Activated T-cell treated with anti-CD3 and anti-CD28 coated beads, Interleukin-2, amount 50 U/mL, for 4 hours (primary cell): ENCODE results near the gene LZTS3. TPM values are rescaled to one million over a fixed set of nuclear protein-coding genes. Genes with fewer than 3 reads are reported as not detected.
"Not testable (repeated sequence)": the region's sequence is repeated elsewhere in the genome, so short reads cannot be mapped to it uniquely, and the experiment has no call there.

Experiments used
- ATAC-seq, 2 donors: fragments of 200-7000 bp; cut with Tn5 transposase; one replicate each; pipeline ENCODE4 v1.10.0; 2021
- DNase-seq: peaks from one replicate; pipeline ENCODE4 v3.0.0-alpha.2; 2020
- H3K27me3 Mint-ChIP-seq: one replicate; pipeline ENCODE4 v1.8.0; 2021; ENCODE audit warnings: low read depth, mixed read lengths
- H3K36me3 Mint-ChIP-seq: one replicate; pipeline ENCODE4 v1.8.0; 2022; ENCODE audit warnings: mixed read lengths; ENCODE audit not compliant: insufficient read depth
- H3K4me1 Mint-ChIP-seq: one replicate; pipeline ENCODE4 v1.8.0; 2021; ENCODE audit warnings: low read depth, mixed read lengths
- H3K4me3 Mint-ChIP-seq: one replicate; pipeline ENCODE4 v1.8.0; 2021; ENCODE audit warnings: mild to moderate bottlenecking, moderate library complexity, mixed read lengths
- H3K9me3 Mint-ChIP-seq: one replicate; pipeline ENCODE4 v1.8.0; 2021; ENCODE audit warnings: mixed read lengths
- total RNA-seq, 3 donors: library from RNA; stranded (reverse); gene quantifications; one replicate each; pipeline ENCODE4 v1.2.1, GENCODE V29; 2021

The LZTS3 gene
- total RNA-seq, 3 donors from 2014 or later: 0.46 to 1.1 (median 0.61) TPM

DNA sequence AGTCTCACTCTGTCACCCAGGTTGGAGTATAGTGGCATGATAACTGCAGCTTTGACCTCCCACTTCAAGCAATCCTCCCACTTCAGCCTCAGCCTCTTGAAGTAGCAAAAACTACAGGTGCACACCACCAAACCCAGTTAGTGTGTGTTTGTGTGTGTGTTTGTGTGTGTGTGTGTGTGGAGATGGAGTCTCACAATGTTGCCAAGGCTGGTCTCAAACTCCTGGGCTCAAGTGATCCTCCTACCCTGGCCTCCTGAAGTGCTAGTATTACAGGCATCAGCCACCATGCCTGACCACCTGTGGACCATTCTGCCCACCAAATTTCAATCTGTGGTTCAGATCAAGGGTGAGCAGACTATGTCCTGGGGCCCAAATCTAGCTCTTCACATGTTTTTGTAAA is 22.4 kb downstream of the LZTS3 start:
- Mint-ChIP-seq H3K4me1 (peaks cover 57% of the 10 kb centered on the region), H3K27me3 (no peaks in the 10 kb centered on the region), H3K4me3 (no peak overlapping the region), H3K36me3 (peaks cover 36% of the 10 kb centered on the region), H3K9me3 (no peaks in the 10 kb centered on the region)
- DNase-seq (no peak), ATAC-seq (no peak)

DNA sequence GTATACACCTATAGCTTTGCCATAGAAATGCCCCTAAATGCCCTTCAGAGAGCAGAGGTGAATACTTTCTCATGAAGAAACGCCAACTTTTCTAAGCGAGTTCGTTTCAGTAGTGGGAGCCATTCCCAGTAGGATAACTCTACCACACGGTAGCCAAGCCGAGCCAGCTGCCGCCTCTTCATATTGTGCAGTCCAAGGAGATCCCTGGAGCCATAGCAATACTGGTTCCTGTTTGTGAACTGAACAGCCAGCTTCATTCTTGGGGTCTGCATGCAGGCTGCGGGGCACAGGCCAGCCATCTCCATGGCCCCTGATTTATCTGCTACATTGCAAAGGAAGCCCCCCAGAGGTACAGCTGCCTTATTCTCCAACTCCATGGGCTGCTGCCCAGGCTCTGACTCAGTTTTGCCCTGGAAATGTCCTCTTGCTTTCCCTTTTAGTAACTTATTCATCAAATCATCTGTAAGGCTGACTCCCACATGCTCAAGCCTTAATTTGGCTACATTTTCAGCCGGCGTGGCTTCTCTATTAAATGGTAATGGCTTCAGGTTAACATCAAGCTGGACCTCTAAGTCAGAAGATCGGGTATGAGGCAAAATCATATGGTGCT is 26.5 kb downstream of the LZTS3 start:
- Mint-ChIP-seq H3K27me3 (no peaks in the 10 kb centered on the region), H3K9me3 (no peaks in the 10 kb centered on the region), H3K36me3 (peaks cover 33% of the 10 kb centered on the region), H3K4me3 (no peak overlapping the region), H3K4me1 (peaks cover 30% of the 10 kb centered on the region)
- no peak for DNase-seq
- ATAC-seq: no peak

DNA sequence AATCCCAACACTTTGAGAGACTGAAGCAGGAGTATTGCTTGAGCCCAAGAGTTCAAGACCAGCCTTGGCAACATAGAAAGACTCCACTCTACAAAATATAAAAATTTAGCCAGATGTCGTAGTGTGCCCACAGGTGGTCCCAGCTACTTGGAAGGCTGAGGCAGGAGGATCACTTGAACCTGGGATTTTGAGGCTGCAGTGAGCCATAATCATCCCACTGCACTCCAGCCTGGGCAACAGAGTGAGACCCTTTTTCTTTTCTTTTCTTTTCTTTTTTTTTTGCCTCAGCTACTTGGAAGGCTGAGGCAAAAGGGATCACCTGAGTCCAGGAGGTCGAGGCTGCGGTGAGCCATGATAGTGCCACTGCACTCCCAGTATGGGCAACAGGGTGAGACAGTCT is 31.6 kb downstream of the LZTS3 start:
- DNase-seq: no peak
- ATAC-seq: no peak
- Mint-ChIP-seq H3K36me3 (peaks cover 10% of the 10 kb centered on the region), H3K4me1 (peaks cover 13% of the 10 kb centered on the region), H3K27me3 (no peaks in the 10 kb centered on the region), H3K4me3 (no peak overlapping the region), H3K9me3 (no peaks in the 10 kb centered on the region)

DNA sequence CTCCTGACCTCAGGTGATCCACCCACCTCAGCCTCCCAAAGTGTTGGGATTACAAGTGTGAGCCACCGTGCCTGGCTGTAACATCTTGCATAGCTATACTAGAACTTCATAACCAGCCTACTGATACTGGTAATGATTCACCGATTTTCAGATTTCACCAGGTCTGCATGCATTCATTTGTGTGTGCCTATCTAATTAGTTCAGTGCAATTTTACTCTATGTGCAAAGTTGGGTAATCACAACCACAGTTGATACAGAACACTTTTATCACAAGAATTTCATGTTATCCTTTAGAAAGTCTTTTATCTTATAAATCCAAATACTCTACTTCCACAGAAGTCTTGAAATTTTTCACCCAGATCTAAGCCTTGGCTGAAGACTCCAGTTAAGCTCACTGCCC is 35.9 kb downstream of the LZTS3 start:
- DNase-seq (no peak), ATAC-seq (no peak)
- no peaks in the 10 kb centered on the region for H3K9me3 Mint-ChIP-seq

DNA sequence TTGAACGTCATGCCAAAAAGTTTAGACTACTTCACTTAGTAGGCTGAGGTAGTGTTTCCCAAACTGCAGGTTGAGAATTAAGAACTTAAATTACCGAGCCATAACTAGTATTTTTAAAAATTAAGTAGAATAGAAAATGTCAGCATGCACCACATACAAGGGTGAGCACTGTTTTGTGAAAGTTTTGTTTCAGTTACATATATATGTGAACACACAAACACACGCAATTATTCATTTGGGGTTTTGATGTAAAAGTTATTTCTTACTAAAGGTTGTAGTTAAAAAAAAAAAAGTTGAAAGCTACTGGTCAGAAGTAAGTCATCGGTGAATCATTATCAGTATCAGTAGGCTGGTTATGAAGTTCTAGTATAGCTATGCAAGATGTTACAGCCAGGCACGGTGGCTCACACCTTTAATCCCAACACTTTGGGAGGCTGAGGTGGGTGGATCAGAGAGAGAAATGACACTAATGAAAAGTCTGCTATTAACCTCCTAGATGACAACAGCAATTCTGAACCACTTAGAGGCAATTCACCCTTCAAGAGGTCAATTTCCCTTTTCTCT is 37.8 kb downstream of the LZTS3 start:
- Mint-ChIP-seq H3K9me3 (no peaks in the 10 kb centered on the region), H3K4me1 (peaks cover 15% of the 10 kb centered on the region), H3K36me3 (peaks cover 1% of the 10 kb centered on the region), H3K4me3 (no peak overlapping the region), H3K27me3 (no peaks in the 10 kb centered on the region)
- no peak for DNase-seq
- peak; percentile 43 to 82 for ATAC-seq

More for the DNA sequence above, 35.9 kb downstream of the LZTS3 start:
- Mint-ChIP-seq H3K4me1 (peaks cover 16% of the 10 kb centered on the region), H3K4me3 (no peak overlapping the region), H3K27me3 (no peaks in the 10 kb centered on the region), H3K36me3 (peaks cover 1% of the 10 kb centered on the region)

DNA sequence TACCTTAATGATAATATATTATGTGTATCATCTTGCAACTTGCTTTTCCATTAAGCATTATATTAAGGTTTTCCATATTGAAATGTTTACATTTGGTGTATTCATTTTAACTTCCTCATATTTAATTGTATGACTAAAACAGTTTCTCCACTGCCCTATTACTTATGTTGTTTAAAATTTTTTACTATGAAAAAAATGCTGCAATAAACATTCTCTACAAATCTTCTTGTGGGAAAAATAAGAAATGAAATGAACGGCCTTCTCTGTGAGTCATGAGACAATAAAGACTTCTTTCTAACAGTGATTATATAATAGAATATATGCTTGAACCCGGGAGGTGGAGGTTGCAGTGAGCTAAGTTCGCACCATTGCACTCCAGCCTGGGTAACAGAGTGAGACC is 39.2 kb downstream of the LZTS3 start:
- Mint-ChIP-seq H3K9me3 (no peaks in the 10 kb centered on the region), H3K36me3 (peaks cover 1% of the 10 kb centered on the region), H3K27me3 (no peaks in the 10 kb centered on the region), H3K4me1 (peaks cover 11% of the 10 kb centered on the region), H3K4me3 (no peak overlapping the region)
- DNase-seq: no peak
- ATAC-seq: no peak

DNA sequence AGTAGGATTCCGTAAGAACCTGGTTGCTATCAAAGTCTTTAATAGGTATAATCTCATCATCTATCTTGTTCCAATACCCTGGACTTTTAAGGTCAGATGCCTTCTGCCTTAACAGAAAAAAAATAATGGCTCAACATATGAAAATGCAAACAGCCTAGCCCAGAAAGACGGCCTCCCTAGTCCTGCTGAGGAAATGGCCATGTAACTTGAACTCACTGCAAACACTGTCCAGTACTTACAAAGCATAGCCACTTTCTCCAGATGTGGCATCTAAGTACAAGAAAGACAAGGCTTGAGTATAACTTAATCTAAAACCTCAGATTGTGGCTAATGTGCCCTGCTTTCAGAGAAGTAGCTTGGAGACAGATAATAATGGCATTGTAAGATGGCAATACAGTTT is 40.2 kb downstream of the LZTS3 start:
- peaks cover 9% of the 10 kb centered on the region for H3K4me1 Mint-ChIP-seq
- no peak overlapping the region for H3K4me3 Mint-ChIP-seq
- H3K27me3 Mint-ChIP-seq: no peaks in the 10 kb centered on the region
- DNase-seq (no peak), ATAC-seq (no peak)
- H3K36me3 Mint-ChIP-seq: no peaks in the 10 kb centered on the region
- no peaks in the 10 kb centered on the region for H3K9me3 Mint-ChIP-seq

DNA sequence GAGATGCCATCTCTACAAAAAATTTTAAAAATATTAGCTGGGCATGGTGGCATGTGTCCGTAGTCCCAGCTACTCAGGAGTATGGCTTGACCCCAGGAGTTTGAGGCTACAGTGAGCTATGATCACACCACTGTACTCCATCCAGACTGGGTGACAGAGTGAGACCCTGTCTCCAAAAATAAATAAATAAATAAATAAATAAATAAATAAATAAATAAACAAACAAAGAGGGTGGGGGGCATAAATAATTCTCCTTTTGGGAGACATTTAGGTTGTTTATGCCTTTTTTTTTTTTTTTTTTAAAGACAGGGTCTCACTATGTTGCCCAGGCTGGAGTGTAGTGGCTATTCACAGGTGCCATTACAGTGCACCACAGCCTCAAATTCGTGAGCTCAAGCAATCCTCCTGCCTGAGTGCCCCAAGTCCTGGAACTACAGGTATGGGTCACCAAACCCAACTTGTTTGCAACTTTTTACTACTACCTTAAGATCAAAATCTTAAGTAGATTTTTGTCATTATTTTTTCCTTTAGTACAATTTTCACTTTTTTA is 43.2 kb downstream of the LZTS3 start:
- Mint-ChIP-seq H3K36me3 (no peaks in the 10 kb centered on the region), H3K4me3 (no peak overlapping the region), H3K27me3 (no peaks in the 10 kb centered on the region), H3K4me1 (peaks cover 1% of the 10 kb centered on the region), H3K9me3 (no peaks in the 10 kb centered on the region)
- ATAC-seq: no peak
- no peak for DNase-seq

DNA sequence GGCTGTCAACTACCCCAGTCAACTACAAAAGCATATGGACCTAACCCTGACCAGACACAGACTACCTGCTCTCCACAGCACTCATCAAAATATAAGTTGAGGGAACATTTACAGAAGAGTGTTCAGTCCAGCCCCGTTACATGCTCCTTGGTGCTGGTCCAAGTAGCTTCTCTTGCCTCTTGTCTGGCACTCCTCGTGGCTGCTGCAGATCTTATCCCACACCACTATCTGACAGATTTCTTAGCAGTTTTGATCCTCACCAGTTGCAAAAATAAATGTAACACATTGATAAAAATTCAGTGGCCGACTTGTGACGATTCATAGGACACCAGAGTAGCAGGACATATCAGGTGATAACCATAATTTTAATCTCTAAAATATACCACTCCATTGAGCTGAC is 44.3 kb downstream of the LZTS3 start:
- ATAC-seq (no peak), DNase-seq (no peak)
- no peak overlapping the region for H3K4me3 Mint-ChIP-seq
- no peaks in the 10 kb centered on the region for H3K9me3 Mint-ChIP-seq
- H3K36me3 Mint-ChIP-seq: no peaks in the 10 kb centered on the region
- H3K4me1 Mint-ChIP-seq: no peaks in the 10 kb centered on the region
- no peaks in the 10 kb centered on the region for H3K27me3 Mint-ChIP-seq

DNA sequence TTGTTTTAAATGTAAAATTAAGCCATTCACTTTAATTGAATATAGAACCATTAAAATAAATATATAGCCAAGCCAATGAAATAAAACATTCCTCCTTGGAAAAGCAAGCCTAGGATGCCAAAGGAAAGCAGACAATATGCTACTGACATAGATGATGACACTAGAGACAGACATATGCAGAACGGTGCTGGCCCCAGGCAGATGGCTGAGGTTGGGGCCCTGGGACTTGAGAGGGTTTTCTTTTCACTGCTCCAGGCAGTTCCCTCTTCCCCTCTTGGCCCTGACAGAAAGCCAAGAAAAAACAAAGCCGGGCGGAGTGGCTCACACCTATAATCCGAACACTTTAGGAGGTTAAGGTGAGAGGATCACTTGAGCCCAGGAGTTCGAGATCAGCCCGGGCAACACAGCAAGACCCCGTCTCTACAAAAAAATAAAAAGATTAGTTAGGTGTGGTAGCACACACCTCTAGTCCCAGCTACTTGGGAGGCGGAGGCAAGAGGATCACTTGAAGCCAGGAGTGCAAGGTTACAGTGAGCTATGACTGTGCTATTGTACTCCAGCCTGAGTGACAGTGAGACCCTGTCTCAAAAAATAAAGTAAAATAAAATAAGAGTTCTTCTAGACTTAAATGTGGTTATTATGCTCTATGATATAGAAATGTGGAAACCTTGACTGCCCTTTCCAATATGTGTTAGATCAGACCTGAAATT is 44.9 kb downstream of the LZTS3 start:
- Mint-ChIP-seq H3K4me3 (no peak overlapping the region), H3K27me3 (no peaks in the 10 kb centered on the region), H3K36me3 (no peaks in the 10 kb centered on the region), H3K4me1 (peaks cover 2% of the 10 kb centered on the region), H3K9me3 (no peaks in the 10 kb centered on the region)
- ATAC-seq (no peak), DNase-seq (no peak)

DNA sequence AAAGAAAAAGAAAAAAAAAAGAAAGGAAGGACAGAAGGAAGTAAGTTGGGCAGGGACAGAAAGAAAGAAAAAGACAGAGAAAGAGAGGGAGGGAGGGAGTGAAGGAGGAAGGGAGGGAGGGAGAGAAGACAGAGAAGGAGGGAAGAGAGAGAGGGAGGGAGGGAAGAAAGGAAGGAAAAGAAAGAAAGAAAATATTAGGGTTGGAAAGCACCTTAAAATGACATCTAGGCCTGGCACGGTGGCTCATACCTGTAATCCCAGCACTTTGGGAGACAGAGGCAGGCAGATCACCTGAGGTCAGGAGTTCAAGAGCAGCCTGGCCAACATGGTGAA is 46.9 kb downstream of the LZTS3 start:
- DNase-seq (no peak), ATAC-seq (no peak)
- no peaks in the 10 kb centered on the region for H3K27me3 Mint-ChIP-seq
- peaks cover 9% of the 10 kb centered on the region for H3K36me3 Mint-ChIP-seq
- peaks cover 21% of the 10 kb centered on the region for H3K4me1 Mint-ChIP-seq
- H3K4me3 Mint-ChIP-seq: no peak overlapping the region
- H3K9me3 Mint-ChIP-seq: no peaks in the 10 kb centered on the region

DNA sequence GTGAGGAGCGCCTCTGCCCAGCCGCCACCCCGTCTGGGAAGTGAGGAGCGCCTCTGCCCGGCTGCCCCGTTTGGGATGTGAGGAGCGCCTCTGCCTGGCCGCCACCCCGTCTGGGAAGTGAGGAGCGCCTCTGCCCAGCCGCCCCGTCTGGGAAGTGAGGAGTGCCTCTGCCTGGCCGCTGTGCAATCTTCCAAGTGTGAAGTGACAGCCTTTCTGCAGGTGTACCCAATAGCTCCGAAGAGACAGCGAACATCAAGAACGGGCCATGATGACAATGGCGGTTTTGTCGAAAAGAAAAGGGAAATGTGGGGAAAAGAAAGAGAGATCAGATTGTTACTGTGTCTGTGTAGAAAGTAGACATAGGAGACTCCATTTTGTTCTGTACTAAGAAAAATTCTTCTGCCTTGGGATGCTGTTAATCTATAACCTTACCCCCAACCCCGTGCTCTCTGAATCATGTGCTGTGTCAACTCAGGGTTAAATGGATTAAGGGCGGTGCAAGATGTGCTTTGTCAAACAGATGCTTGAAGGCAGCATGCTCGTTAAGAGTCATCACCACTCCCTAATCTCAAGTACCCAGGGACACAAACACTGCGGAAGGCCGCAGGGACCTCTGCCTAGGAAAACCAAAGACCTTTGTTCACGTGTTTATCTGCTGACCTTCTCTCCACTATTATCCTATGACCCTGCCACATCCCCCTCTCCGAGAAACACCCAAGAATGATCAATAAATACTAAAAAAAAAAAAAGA is 47.4 kb downstream of the LZTS3 start:
- H3K4me3 Mint-ChIP-seq, H3K27me3 Mint-ChIP-seq, ATAC-seq, DNase-seq, H3K9me3 Mint-ChIP-seq: not testable (repeated sequence)
- Mint-ChIP-seq H3K4me1 (peaks cover 27% of the 10 kb centered on the region), H3K36me3 (peaks cover 14% of the 10 kb centered on the region)

DNA sequence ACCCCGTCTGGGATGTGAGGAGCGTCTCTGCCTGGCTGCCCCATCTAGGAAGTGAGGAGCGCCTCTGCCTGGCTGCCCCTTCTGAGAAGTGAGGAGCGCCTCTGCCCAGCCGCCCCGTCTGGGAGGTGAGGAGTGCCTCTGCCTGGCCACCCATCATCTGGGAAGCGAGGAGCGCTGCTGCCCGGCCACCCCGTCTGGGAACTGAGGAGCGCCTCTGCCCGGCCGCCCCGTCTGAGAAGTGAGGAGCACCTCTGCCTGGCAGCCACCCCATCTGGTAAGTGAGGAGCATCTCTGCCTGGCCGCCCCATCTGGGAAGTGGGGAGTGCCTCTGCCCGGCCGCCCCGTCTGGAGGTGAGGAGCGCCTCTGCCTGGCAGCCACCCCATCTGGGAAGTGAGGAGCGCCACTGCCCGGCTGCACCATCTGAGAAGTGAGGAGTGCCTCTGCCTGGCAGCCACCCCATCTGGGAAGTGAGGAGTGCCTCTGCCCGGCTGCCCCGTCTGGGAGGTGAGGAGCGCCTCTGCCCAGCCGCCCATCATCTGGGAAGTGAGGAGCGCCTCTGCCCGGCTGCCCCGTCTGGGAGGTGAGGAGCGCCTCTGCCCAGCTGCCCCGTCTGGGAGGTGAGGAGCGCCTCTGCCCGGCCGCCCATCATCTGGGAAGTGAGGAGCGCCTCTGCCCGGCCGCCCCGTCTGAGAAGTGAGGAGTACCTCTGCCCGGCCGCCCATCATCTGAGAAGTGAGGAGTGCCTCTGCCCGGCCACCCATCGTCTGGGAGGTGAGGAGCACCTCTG is 48.4 kb downstream of the LZTS3 start:
- H3K9me3 Mint-ChIP-seq, ATAC-seq, H3K4me3 Mint-ChIP-seq, DNase-seq, H3K27me3 Mint-ChIP-seq: not testable (repeated sequence)
- Mint-ChIP-seq H3K36me3 (peaks cover 18% of the 10 kb centered on the region), H3K4me1 (peaks cover 31% of the 10 kb centered on the region)

DNA sequence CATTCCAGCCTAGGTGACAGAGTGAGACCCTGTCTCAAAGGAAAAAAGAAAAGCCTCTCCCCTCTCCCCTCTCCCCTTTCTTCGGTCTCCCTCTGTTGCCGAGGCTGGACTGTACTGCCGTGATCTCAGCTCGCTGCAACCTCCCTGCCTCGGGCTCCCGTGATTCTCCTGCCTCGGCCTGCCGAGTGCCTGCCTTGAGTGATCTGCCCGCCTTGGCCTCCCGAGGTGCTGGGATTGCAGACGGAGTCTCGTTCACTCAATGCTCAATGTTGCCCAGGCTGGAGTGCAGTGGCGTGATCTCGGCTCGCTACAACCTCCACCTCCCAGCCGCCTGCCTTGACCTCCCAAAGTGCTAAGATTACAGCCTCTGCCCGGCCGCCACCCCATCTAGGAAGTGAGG is 49.2 kb downstream of the LZTS3 start:
- peaks cover 35% of the 10 kb centered on the region for H3K4me1 Mint-ChIP-seq
- not testable (repeated sequence) for DNase-seq

More for the DNA sequence above, 49.2 kb downstream of the LZTS3 start:
- H3K9me3 Mint-ChIP-seq, H3K27me3 Mint-ChIP-seq, ATAC-seq, H3K4me3 Mint-ChIP-seq: not testable (repeated sequence)
- H3K36me3 Mint-ChIP-seq: peaks cover 19% of the 10 kb centered on the region
